22Rv1 (cell line): ENCODE data around the gene APBB2.

Experiments used
- CTCF ChIP-seq: fragments of 450-650 bp; IDR thresholded peaks from 2 replicates; pipeline ENCODE4 v1.5.1; 2017; ENCODE audit warnings: mild to moderate bottlenecking
- ZFX ChIP-seq: fragments of 450-650 bp; IDR thresholded peaks from 2 replicates; pipeline ENCODE4 v1.6.1; 2017; ENCODE audit warnings: antibody characterized with exemption, borderline replicate concordance

GRCh38 chr4:40971338-40971737, 243.0 kb downstream of the APBB2 start:
- no peak for TF ChIP-seq CTCF
- no peak for TF ChIP-seq ZFX
